Progenitor cell of endocrine pancreas (in vitro differentiated cells): ENCODE measurements around the gene FUBP3. TPM values are rescaled to one million over a fixed set of nuclear protein-coding genes. Genes with fewer than 3 reads are reported as not detected.
A peak's percentile ranks its signal among the peaks of the same experiment; 100 is the strongest.
"Not testable (repeated sequence)": the region's sequence is repeated elsewhere in the genome, so short reads cannot be mapped to it uniquely, and the experiment has no call there.

Experiments used
- DNase-seq: peaks from one replicate; pipeline ENCODE4 v3.0.0; 2021; ENCODE audit warnings: low spot score; ENCODE audit not compliant: unreplicated experiment
- H3K27ac Mint-ChIP-seq: 2 replicates; pipeline ENCODE4 v1.8.0; 2021; ENCODE audit warnings: mild to moderate bottlenecking, moderate library complexity, mixed read lengths
- H3K27me3 Mint-ChIP-seq: 2 replicates; pipeline ENCODE4 v1.8.0; 2021; ENCODE audit warnings: mixed read lengths
- H3K36me3 Mint-ChIP-seq: 2 replicates; pipeline ENCODE4 v1.8.0; 2022; ENCODE audit warnings: mixed read lengths; ENCODE audit not compliant: insufficient read depth
- H3K4me1 Mint-ChIP-seq: 2 replicates; pipeline ENCODE4 v1.8.0; 2021; ENCODE audit warnings: low read depth, mixed read lengths
- H3K4me3 Mint-ChIP-seq: 2 replicates; pipeline ENCODE4 v1.8.0; 2021; ENCODE audit warnings: low read depth, mild to moderate bottlenecking, moderate library complexity, mixed read lengths
- H3K9me3 Mint-ChIP-seq: 2 replicates; pipeline ENCODE4 v1.8.0; 2021; ENCODE audit warnings: low read depth, mixed read lengths
- total RNA-seq: library from RNA; stranded (reverse); gene quantifications from 2 replicates; pipeline ENCODE4 v1.2.1, GENCODE V29; 2021
- TF ChIP-seq, protein P1 (sequence below): fragments of 200-600 bp; sonication (generic); IDR thresholded peaks from one replicate; pipeline ENCODE4 v1.5.0; 2021; ENCODE audit warnings: antibody characterized with exemption, mild to moderate bottlenecking; ENCODE audit not compliant: unreplicated experiment

FUBP3 gene
- total RNA-seq, 1 donor from 2014 or later = 68.9 TPM

DNA sequence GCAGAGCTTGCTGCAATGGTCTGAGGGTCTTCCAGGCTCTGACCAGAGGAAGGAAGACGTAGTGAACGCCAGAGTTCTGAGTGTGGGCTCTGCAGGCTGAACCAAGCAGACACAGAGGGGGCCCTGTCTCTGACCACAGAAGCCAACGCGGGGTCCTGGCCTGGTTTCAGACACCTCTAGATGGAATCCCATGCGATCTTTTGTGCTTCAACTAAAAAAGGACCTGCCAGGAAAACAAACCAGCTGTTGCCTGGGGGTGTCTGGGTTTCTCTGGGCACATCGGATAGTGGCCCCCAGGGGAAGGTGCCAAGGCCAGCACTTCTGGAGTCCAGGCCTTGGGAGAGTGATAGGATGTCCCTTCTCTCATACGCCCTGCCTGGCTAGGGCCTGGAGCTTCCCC lies 97.9 kb downstream of the FUBP3 start:
- Mint-ChIP-seq H3K27me3 (peaks cover 57% of the 10 kb centered on the region), H3K4me3 (no peak overlapping the region), H3K9me3 (no peaks in the 10 kb centered on the region), H3K4me1 (no peaks in the 10 kb centered on the region), H3K36me3 (no peaks in the 10 kb centered on the region), H3K27ac (no peak overlapping the region)
- no peak for DNase-seq
- TF ChIP-seq, protein P1, sequence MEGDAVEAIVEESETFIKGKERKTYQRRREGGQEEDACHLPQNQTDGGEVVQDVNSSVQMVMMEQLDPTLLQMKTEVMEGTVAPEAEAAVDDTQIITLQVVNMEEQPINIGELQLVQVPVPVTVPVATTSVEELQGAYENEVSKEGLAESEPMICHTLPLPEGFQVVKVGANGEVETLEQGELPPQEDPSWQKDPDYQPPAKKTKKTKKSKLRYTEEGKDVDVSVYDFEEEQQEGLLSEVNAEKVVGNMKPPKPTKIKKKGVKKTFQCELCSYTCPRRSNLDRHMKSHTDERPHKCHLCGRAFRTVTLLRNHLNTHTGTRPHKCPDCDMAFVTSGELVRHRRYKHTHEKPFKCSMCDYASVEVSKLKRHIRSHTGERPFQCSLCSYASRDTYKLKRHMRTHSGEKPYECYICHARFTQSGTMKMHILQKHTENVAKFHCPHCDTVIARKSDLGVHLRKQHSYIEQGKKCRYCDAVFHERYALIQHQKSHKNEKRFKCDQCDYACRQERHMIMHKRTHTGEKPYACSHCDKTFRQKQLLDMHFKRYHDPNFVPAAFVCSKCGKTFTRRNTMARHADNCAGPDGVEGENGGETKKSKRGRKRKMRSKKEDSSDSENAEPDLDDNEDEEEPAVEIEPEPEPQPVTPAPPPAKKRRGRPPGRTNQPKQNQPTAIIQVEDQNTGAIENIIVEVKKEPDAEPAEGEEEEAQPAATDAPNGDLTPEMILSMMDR = no peak

DNA sequence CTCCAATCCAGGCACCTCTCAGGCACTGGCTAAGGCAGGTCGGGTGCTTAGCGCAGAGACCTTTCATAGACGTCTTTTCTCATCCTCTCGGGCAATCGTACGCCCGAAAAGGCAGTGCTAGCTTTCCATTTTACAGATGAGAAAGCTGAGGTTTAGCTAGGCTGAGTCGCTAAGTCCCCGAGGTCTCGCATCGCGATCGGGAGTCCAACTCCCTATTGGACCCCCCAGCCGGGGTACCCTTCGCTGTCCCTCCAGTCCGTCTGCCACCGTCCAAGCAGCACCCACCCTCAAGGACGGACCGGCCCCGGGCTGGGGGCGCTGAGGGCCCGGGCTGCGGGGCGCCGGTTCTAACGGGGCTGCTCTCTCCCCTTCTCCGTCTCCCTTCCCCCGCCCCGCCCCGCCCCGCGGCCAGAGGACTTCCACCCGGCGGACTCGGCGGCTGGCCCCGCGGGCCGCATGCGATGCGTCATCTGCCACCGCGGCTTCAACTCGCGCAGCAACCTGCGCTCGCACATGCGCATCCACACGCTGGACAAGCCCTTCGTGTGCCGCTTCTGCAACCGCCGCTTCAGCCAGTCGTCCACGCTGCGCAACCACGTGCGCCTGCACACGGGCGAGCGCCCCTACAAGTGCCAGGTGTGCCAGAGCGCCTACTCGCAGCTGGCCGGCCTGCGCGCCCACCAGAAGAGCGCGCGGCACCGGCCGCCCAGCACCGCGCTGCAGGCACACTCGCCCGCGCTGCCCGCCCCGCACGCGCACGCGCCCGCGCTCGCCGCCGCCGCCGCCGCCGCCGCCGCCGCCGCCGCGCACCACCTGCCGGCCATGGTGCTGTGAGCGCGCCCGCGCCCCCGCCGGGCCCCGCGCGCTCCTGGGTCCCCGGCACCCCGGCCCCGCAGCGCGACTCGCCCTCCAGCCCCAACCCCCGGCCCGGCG lies 101.7 kb downstream of the FUBP3 start:
- DNase-seq = peak; percentile 69
- H3K27ac Mint-ChIP-seq = no peak overlapping the region
- H3K4me3 Mint-ChIP-seq = peak overlapping the region; percentile 50
- peaks cover 51% of the 10 kb centered on the region for H3K27me3 Mint-ChIP-seq
- no peaks in the 10 kb centered on the region for H3K36me3 Mint-ChIP-seq
- H3K9me3 Mint-ChIP-seq = no peaks in the 10 kb centered on the region
- peaks cover 2% of the 10 kb centered on the region for H3K4me1 Mint-ChIP-seq
- TF ChIP-seq, protein P1 = no peak

DNA sequence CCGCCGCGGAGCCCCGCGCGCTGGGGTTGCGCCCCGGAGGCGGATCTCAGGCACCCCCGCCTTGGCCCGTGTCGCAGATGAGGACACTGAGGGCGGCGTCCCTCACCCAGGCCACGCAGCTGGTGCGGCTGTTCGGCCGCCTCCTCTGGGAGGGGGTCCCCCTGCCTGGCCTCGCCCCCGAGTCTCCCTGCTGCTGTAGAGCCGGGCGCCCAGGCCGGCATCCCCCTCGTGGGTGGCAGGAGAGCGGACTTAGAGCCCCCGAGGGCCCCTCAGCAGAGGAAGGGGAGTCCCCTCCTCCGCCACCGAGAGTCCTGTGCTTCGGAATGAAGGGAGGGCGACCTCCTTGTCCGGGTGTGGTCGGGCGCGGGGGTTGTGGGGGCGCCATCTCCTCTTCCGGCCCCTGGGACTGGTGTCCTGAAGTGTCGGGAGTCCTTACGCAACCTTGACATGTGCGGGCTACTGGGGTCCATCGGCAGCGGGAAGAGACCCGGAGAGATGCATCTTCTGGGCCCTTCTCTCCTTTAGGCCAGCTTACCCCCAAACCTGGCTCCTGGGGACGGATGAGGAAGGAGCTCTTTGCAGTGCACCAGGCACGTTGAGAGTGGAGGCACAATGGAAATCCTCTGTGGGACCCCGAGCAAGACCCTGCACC lies 102.5 kb downstream of the FUBP3 start:
- Mint-ChIP-seq H3K9me3 (no peaks in the 10 kb centered on the region), H3K4me3 (peak overlapping the region; percentile 82), H3K27ac (no peak overlapping the region), H3K27me3 (peaks cover 46% of the 10 kb centered on the region), H3K4me1 (peaks cover 2% of the 10 kb centered on the region), H3K36me3 (no peaks in the 10 kb centered on the region)
- no peak for DNase-seq
- TF ChIP-seq, protein P1 = no peak

DNA sequence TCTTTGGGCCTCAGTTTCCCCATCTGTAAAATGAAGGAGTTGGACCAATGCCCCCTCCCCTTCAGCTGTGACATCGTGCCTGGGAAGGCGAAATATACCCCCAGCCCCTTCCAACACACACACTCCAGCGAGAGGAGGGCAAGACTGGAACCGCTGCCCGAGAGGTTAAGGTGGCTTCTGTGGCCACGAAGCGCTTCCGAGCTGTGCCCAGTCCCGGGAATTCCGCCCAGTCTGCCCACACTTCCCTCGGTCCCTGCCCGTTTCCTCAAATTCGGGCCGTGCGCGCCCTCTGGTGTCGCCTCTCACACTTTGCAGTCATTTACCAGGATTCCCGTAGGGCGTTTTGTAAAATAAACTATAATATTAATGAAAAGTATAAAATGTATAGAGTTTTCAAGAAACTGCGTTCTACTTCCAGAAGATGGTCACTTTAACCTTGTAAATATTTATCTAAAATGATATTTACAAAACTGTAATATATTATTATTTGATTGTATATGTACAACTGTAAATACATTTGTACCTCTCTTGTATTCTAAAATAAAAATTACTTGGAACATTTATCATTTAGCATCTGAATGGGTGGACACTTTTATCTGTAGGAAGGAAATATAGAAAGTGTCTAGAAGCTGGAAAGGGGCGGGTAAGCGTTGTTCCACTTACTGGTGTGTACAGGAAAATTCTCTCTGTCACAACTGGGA lies 103.2 kb downstream of the FUBP3 start:
- Mint-ChIP-seq H3K4me1 (peaks cover 2% of the 10 kb centered on the region), H3K4me3 (peak overlapping the region; percentile 82), H3K9me3 (no peaks in the 10 kb centered on the region), H3K27me3 (peaks cover 41% of the 10 kb centered on the region), H3K36me3 (no peaks in the 10 kb centered on the region), H3K27ac (peak overlapping the region; percentile 57)
- no peak for DNase-seq
- TF ChIP-seq, protein P1 = peak; percentile 88

DNA sequence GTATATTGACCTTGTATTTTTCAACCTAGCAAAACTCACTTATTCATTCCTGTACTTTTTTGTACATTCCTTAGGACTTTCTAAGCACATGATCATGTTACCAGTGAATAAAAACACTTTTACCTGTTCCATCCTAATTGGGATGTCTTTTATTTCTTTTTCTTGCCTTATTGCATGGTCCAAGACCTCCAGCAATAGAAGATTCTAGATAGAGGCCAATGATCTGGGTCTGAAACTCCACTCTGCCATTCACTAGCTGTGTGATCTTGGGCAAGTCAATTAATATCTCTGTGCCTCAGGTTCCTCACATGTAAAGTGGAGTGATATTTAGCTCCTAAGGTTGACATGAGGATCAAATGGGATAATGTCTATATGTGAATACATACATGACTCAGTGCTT lies 105.7 kb downstream of the FUBP3 start:
- Mint-ChIP-seq H3K36me3 (no peaks in the 10 kb centered on the region), H3K4me3 (no peak overlapping the region), H3K27me3 (peaks cover 18% of the 10 kb centered on the region), H3K27ac (no peak overlapping the region), H3K4me1 (peaks cover 2% of the 10 kb centered on the region), H3K9me3 (no peaks in the 10 kb centered on the region)
- TF ChIP-seq, protein P1 = no peak
- no peak for DNase-seq

DNA sequence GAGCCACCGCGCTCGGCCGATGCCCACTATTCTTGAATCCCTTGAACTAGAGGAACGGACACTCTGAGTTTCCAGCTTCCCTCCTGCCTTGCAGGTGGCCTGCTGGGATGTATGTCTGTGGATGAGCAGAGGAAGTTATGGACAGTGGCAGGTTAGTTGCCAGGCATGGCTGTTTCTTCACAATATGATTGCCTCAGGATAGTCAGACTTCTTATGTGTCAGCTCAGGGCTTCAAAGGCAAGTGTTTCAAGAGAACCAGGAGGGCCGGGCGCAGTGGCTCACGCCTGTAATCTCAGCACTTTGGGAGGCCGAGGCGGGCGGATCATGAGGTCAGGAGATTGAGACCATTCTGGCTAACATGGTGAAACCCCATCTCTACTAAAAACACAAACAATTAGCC lies 106.6 kb downstream of the FUBP3 start:
- not testable (repeated sequence) for H3K9me3 Mint-ChIP-seq, H3K4me3 Mint-ChIP-seq, H3K4me1 Mint-ChIP-seq, H3K27ac Mint-ChIP-seq, DNase-seq, H3K36me3 Mint-ChIP-seq
- H3K27me3 Mint-ChIP-seq = peaks cover 16% of the 10 kb centered on the region
